Keratinocyte (primary cell): ENCODE data around the gene ETNK2. TPM values are rescaled to one million over a fixed set of nuclear protein-coding genes. Genes with fewer than 3 reads are reported as not detected.

Experiments used
- DNase-seq: peaks from one replicate; pipeline ENCODE4 v3.0.0-alpha.2; 2011; ENCODE audit warnings: low read depth, missing footprints, low spot score
- FAIRE-seq: peaks from 2 replicates; lab custom pipeline; 2011; peaks lifted over from hg19 to GRCh38; lab: Jason Lieb, UNC
- H2AFZ ChIP-seq: 2 replicates; pipeline ENCODE4 v1.6.0; 2012; ENCODE audit warnings: low read length, control low read depth, inconsistent platforms; ENCODE audit not compliant: control insufficient read depth
- H3K27ac ChIP-seq: 2 replicates; pipeline ENCODE4 v1.5.1; 2011; ENCODE audit warnings: low read length; ENCODE audit not compliant: control insufficient read depth, insufficient read depth
- H3K27me3 ChIP-seq: 3 replicates; pipeline ENCODE4 v1.6.0; 2011; ENCODE audit warnings: low read length; ENCODE audit not compliant: control insufficient read depth, insufficient read depth; ENCODE audit errors: extremely low read depth
- H3K36me3 ChIP-seq, 2 experiments: 2 replicates in 1 of 2; 3 replicates in 1 of 2; pipeline ENCODE4 v1.5.1; 2011; ENCODE audit warnings: low read length in 2 of 2, mild to moderate bottlenecking in 1 of 2; ENCODE audit not compliant: control insufficient read depth in 2 of 2, insufficient read depth in 2 of 2; ENCODE audit errors: extremely low read depth in 1 of 2
- H3K4me1 ChIP-seq: 3 replicates; pipeline ENCODE4 v1.5.1; 2011; ENCODE audit warnings: low read length; ENCODE audit not compliant: control insufficient read depth, insufficient read depth; ENCODE audit errors: extremely low read depth
- H3K4me2 ChIP-seq: 3 replicates; pipeline ENCODE4 v1.6.0; 2011; ENCODE audit warnings: low read depth, low read length; ENCODE audit not compliant: control insufficient read depth, insufficient read depth; ENCODE audit errors: extremely low read depth
- H3K4me3 ChIP-seq, 3 experiments: fragments of 200-600 bp in 1 of 3; sonication (generic) in 1 of 3; 2 replicates in 2 of 3; 3 replicates in 1 of 3; pipeline ENCODE4 v1.5.1; 2011 to 2016; ENCODE audit warnings: low read length in 3 of 3, mild to moderate bottlenecking in 3 of 3, control low read depth in 2 of 3, inconsistent platforms in 1 of 3, low read depth in 1 of 3, mixed read lengths in 1 of 3, mixed run types in 1 of 3, moderate library complexity in 1 of 3; ENCODE audit not compliant: control insufficient read depth in 2 of 3, insufficient read depth in 2 of 3; ENCODE audit errors: extremely low read depth in 1 of 3
- H3K79me2 ChIP-seq: 2 replicates; pipeline ENCODE4 v1.6.0; 2012; ENCODE audit warnings: low read length; ENCODE audit not compliant: control insufficient read depth, insufficient read depth
- H3K9ac ChIP-seq: 3 replicates; pipeline ENCODE4 v1.6.0; 2011; ENCODE audit warnings: low read length; ENCODE audit not compliant: control insufficient read depth, insufficient read depth; ENCODE audit errors: extremely low read depth
- H3K9me1 ChIP-seq: 3 replicates; pipeline ENCODE4 v1.6.0; 2011; ENCODE audit warnings: low read length; ENCODE audit not compliant: control insufficient read depth, insufficient read depth; ENCODE audit errors: extremely low read depth
- H3K9me3 ChIP-seq: 2 replicates; pipeline ENCODE4 v1.5.1; 2012; ENCODE audit warnings: low read depth, low read length; ENCODE audit not compliant: control insufficient read depth
- H4K20me1 ChIP-seq: 3 replicates; pipeline ENCODE4 v1.6.0; 2011; ENCODE audit warnings: low read length; ENCODE audit not compliant: control insufficient read depth, insufficient read depth; ENCODE audit errors: extremely low read depth
- CTCF ChIP-seq, 3 experiments: IDR thresholded peaks in 1 of 3; conservative IDR thresholded peaks in 1 of 3; optimal IDR thresholded peaks in 1 of 3; 2 replicates in 2 of 3; 3 replicates in 1 of 3; pipeline versions ENCODE3 to v1.5.1; 2011; ENCODE audit warnings: low read length in 3 of 3, mild to moderate bottlenecking in 3 of 3, moderate library complexity in 2 of 3, control low read depth in 1 of 3, inconsistent platforms in 1 of 3; ENCODE audit not compliant: insufficient read depth in 2 of 3; ENCODE audit errors: extremely low read depth in 1 of 3
- EZH2 ChIP-seq: IDR thresholded peaks from one replicate; pipeline ENCODE4 v1.6.1; 2012; ENCODE audit warnings: inconsistent platforms, mild to moderate bottlenecking, low read length, moderate library complexity
- dilution Hi-C: fragments of 300-500 bp; cut with MboI; formaldehyde crosslinking; loops from one replicate; pipeline ENCODE4 v1.7.0; 2020; ENCODE audit warnings: low sequenced_read_pairs; ENCODE audit not compliant: extremely low pct_ligation_motif_present
- polyA plus RNA-seq, 5 experiments: library from polyadenylated mRNA; depleted of rRNA in 3 of 5; stranded (reverse) in 3 of 5; stranded (forward) in 1 of 5; unstranded in 1 of 5; fragments of >200 nt; gene quantifications; 1 replicate in 1 of 5; 2 replicates in 3 of 5; 3 replicates in 1 of 5; pipeline versions ENCODE4 v1.2.1 to v1.2.3, GENCODE V29; 2011 to 2012; ENCODE audit warnings: missing spikeins in 2 of 5, low read depth in 1 of 5, low replicate concordance in 1 of 5

The ETNK2 gene
- polyA plus RNA-seq, 1 donor (not counting 4 experiments of a cell fraction or from before 2014, with no cell fraction given) = 18.4 TPM

- H3K9ac ChIP-seq = peak overlapping the region; percentile 73
- dilution Hi-C loops = no loop called here
- no peak for TF ChIP-seq EZH2
- TF ChIP-seq CTCF (optimal IDR thresholded peaks at IDR 0.05 in 1 of 3, IDR thresholded peaks at IDR 0.05 in 1 of 3, conservative IDR thresholded peaks at IDR 0.05 in 1 of 3; ENCODE audit: extremely low read depth in 1 of 3, insufficient read depth in 2 of 3, low read length in 3 of 3) = no peak
- H3K36me3 ChIP-seq = no peaks in the 10 kb centered on the region
- DNase-seq (no peak), FAIRE-seq (no peak)
- H3K27ac ChIP-seq = no peak overlapping the region
- H4K20me1 ChIP-seq = no peaks in the 10 kb centered on the region
- H2AFZ ChIP-seq = peak overlapping the region; percentile 65
- no peaks in the 10 kb centered on the region for H3K9me3 ChIP-seq
- no peaks in the 10 kb centered on the region for H3K79me2 ChIP-seq
- H3K27me3 ChIP-seq = no peaks in the 10 kb centered on the region
- H3K9me1 ChIP-seq = no peaks in the 10 kb centered on the region
- H3K4me2 ChIP-seq = peak overlapping the region; percentile 81
- peak overlapping the region; percentile 43 to 54 (median 46) for H3K4me3 ChIP-seq
- H3K4me1 ChIP-seq = peaks cover 32% of the 10 kb centered on the region
Observed at GRCh38 chr1:204152310-204153044, 633 bp upstream of the ETNK2 start.

GRCh38 chr1:204150702-204151551, 917 bp downstream of the ETNK2 start:
- H3K27ac ChIP-seq = no peak overlapping the region
- dilution Hi-C loops = no loop called here
- no peaks in the 10 kb centered on the region for H3K9me1 ChIP-seq
- peak overlapping the region; percentile 73 for H3K9ac ChIP-seq
- H3K79me2 ChIP-seq = no peaks in the 10 kb centered on the region
- H2AFZ ChIP-seq = peak overlapping the region; percentile 73
- peaks cover 32% of the 10 kb centered on the region for H3K4me1 ChIP-seq
- no peaks in the 10 kb centered on the region for H3K36me3 ChIP-seq
- peak overlapping the region; percentile 54 to 69 (median 62) for H3K4me3 ChIP-seq
- DNase-seq = no peak
- H4K20me1 ChIP-seq = no peaks in the 10 kb centered on the region
- TF ChIP-seq EZH2 (no peak), CTCF (optimal IDR thresholded peaks at IDR 0.05 in 1 of 3, IDR thresholded peaks at IDR 0.05 in 1 of 3, conservative IDR thresholded peaks at IDR 0.05 in 1 of 3; ENCODE audit: extremely low read depth in 1 of 3, insufficient read depth in 2 of 3, low read length in 3 of 3) (no peak)
- H3K27me3 ChIP-seq = no peaks in the 10 kb centered on the region
- no peaks in the 10 kb centered on the region for H3K9me3 ChIP-seq
- no peak for FAIRE-seq
- peak overlapping the region; percentile 81 for H3K4me2 ChIP-seq
